Activated T-cell treated with anti-CD3 and anti-CD28 coated beads for 1 hour (primary cell): ENCODE measurements around the gene CHIC2.
"Not testable (repeated sequence)": the region's sequence is repeated elsewhere in the genome, so short reads cannot be mapped to it uniquely, and the experiment has no call there.

Experiments
- DNase-seq: peaks from one replicate; pipeline ENCODE4 v3.0.0-alpha.2; 2020; ENCODE audit warnings: low read depth

Gene CHIC2

GRCh38 chr4:54061067-54061466, 3.3 kb downstream of the CHIC2 start:
- DNase-seq = no peak

- no peak for DNase-seq
Measured at GRCh38 chr4:54060116-54060515, 4.3 kb downstream of the CHIC2 start.

- no peak for DNase-seq
Measured at GRCh38 chr4:54058171-54058570, 6.2 kb downstream of the CHIC2 start.

GRCh38 chr4:54056360-54056759, 8.0 kb downstream of the CHIC2 start:
- DNase-seq = no peak

- no peak for DNase-seq
Measured at GRCh38 chr4:54055494-54055893, 8.9 kb downstream of the CHIC2 start.

DNA sequence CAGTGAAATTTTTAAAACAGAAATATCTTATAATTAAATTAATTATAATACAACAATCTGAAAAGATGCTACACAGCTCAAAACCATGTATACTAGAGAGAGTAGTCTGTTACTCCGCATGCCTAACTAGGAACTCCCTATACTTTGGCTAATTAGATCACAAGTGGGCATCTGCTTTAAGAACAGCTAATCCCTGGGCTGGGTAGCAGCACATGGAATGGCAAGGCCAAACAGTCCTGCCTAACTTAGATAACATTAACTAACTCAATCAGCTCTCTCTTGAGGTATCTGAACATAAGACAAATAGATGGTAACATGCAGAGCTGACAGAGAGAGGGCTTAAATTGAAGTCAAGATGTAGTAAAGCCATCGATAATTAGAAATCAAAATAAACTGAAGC, 9.9 kb downstream of the CHIC2 start:
- no peak for DNase-seq

DNA sequence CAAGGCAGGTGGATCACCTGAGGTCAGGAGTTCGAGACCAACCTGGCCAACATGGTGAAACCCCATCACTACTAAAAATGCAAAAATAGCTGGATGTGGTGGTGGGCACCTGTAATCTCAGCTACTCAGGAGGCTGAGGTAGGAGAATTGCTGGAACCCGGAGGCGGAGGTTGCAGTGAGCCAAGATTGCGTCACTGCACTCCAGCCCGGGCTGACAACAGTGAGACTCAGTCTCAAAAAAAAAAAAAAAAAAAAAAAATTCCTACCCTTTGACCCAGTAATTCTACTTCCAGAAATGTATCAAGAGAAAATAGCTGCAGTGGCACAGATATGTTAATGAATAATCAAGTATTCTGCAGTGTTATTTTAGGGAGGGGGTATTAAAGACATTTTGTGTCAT, 11.1 kb downstream of the CHIC2 start:
- not testable (repeated sequence) for DNase-seq

DNA sequence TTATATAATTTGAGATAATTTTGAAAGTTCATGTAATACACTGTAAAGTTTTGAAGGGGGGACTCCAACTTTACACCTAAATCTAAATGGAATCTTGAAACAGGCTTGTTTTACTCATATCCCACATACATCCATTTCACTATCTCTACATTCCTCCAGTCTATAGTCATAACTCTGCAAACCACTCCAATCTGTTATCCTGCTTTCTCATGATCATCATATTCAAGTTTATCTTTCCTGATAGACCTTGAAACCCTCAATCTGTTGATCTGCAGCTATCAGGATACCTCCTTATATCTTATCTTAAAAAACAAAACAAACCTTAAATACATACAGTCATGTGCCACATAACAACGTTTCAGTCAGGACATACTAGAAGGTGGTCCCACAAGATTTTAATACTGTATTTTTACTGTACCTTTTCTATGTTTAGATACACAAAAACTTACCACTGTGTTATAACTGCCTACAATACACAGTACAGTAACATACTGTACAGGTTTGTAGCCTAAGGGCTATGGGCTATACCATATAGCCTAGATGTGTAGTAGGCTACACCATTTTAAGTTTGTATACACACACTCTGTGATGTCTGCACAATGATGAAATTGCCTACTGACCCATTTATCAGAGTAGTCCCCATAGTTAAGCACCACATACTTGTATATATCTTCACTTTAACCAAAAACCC, 14.0 kb downstream of the CHIC2 start:
- DNase-seq = no peak

GRCh38 chr4:54043630-54044029, 20.8 kb downstream of the CHIC2 start:
- not testable (repeated sequence) for DNase-seq

DNA sequence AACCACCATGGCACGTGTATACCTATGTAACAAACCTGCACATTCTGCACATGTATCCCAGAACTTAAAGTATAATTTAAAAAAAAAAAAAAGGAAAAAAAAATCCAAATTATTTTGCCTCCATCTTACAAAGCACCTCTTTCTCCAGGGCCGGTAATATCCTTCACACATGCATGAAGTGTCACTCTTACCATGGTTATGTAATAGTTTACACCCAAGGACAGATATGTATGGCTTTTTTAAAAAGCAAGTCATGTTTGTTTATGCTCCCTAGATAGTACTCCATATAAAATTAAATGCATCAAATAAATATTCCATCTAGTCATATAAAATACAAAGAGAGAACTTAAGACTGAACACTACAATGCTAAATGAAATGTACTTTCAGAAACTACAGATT, 22.5 kb downstream of the CHIC2 start:
- no peak for DNase-seq

GRCh38 chr4:54041100-54041499, 23.3 kb downstream of the CHIC2 start:
- no peak for DNase-seq

- DNase-seq = no peak
Measured at GRCh38 chr4:54038056-54038455, 26.3 kb downstream of the CHIC2 start.

- DNase-seq = no peak
Measured at GRCh38 chr4:54036184-54036583, 28.2 kb downstream of the CHIC2 start.

- DNase-seq = no peak
Measured at GRCh38 chr4:54032558-54033135, 31.8 kb downstream of the CHIC2 start.

- no peak for DNase-seq
Measured at GRCh38 chr4:54027311-54027710, 37.1 kb downstream of the CHIC2 start.

DNA sequence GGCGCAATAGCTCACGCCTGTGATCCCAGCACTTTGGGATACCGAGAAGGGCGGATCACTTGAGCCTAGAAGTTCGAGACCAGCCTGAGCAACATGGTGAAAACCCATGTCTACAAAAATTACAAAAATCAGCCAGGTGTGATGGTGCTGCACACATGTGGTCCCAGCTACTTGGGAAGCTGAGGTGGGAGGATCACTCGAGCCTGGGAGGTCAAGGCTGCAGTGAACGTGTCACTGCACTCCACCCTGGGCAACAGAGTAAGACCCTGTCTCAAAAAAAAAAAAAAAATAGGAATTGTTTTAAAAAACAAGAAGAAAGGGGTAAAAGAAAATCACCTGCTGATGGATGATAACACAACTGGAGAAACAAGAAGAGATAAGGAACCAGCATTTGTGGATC, 38.8 kb downstream of the CHIC2 start:
- DNase-seq = no peak

DNA sequence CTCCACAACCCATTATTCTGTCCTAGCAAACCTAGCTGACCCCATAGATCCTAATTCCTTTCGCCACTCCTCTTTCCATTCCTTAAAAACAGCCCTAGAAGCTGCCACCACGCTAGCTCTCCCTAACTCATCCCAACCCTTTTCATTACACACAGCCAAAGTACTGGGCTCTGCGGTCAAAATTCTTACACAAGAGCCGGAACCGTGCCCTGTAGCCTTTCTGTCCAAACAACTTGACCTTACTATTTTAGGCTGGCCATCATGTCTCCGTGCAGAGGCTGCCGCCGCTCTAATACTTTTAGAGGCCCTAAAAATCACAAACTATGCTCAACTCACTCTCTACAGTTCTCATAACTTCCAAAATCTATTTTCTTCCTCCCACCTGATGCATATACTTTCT, 41.4 kb downstream of the CHIC2 start:
- DNase-seq = not testable (repeated sequence)

DNA sequence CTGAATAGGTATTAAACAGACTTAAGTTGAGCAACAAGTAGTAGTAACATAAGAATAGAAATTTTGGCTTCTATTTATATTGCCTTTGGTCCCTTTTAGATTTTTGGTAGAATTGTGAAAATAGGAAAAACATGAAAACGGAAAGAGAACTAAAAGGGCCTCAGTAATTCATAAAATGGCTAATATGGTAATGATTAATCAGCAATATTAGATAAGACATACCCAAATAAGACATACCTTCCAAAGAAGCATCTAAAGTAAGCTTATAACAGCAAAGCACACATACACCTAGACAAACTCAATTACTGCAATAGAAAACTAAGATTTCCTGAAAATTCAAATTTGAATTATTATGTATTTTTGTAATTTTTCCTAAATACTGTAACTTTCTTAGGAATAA, 46.4 kb downstream of the CHIC2 start:
- no peak for DNase-seq

- DNase-seq = no peak
Measured at GRCh38 chr4:54017308-54017707, 47.1 kb downstream of the CHIC2 start.

DNA sequence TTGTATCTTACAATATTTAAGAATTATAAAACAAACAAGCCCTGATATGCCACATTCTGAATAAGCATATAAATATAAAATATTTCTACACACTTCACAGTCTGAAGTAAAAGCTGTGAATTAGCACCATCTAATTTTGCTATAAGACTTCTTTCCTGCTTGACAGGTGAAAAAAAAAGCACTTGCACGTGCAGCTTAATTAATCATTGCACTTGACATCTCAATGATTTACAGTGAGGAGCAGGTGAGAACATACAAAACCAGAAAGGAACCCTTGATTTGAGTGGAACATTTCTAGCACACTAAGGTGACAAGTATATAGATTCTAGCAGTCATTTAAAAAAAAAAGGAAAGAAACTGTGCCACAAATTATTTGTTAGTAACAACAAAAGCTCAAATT, 47.9 kb downstream of the CHIC2 start:
- DNase-seq = no peak

DNA sequence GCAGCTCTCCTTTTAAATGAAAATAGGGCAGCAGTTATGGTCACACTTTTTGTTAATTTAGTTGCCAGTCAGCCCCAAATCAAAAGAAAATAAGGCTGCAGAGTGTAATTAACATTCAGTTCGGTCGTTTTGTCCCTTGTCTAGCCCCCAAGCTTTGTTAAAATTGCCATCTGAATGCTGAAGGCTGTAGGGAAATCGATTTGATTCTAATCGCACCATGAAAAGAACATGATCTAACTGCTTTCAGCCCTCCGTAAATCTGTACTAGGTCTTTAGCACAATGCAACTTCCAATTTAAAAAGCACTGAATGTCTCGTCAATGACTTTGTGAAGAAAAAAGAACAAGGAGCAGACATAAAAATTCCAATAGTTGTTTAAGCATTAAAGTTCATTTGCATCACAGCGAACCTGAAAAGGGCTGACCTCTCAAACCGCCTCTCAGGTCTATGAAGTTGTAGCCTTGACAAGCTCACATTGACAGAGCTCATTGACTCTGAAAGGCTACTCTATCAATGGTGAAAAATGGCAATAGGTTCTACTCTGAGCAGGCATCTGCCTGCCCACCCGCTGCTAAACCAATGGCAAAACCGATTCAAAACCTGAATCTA, 48.9 kb downstream of the CHIC2 start:
- DNase-seq = no peak

DNA sequence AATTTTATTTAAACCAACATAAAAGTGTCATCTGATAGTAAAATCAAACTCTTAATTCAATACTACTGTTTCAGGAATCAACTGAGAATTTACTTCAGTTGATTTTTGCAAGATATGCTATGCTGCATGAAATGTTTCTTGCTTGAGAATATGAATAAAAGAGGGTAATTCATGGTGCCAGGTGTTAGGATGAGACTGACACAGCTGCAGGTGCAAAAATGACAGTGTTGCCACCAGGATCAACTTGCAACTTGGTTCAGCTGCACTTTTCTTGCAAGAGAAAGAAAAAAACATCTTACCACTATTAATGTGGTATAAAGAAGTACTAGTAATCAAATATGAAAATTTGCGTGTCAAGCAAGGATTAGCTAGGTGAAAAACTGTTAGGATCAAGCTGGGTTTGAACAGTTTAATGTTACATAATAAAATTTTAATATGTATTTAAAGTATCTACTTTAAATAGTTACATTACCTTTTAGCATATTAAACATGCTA, 49.7 kb downstream of the CHIC2 start:
- DNase-seq = no peak

DNA sequence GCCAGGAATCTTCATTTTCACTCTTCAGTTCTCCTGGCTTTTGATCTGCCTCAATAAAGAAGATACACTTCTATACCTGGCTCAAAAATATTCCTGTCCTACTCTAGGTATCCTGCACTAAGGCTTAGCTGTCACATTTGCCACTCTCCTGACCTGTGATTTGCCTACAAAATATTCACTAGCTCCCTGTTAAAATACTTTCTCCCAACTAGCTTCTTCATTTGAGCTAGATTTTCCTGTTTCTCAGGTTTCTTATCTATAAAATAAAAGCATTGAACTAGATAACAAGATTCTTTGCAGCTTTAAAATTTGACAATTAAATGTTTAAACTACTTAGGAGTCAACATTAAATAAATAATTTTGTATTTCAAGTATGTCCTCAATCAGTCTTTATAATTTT, 53.2 kb downstream of the CHIC2 start:
- no peak for DNase-seq

DNA sequence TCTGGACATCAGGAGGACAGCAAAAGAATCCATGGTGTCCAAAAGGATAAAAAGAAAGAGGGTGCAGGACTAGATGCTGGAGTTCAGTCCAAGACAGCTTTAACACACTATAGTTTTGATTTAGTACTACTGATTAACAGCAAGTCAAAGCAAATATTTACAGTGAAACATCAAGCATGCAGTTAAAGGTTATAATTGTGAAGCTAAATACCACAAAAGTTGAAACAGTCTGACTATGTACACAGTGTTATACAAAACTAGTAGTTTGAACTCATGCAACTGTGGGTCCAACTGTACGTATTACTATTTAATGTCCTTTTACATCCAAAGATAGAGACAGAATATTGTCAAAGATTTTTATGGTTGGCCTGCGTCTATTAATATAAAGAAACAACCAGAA, 57.6 kb downstream of the CHIC2 start:
- DNase-seq = no peak
